Stimulated activated CD8-positive, alpha-beta memory T cell treated with anti-CD3 and anti-CD28 coated beads, Interleukin-2, amount 100 ng/mL, for 48 hours (primary cell): Measurements from ENCODE around the gene METTL13.

ENCODE experiments used
- DNase-seq, 2 donors: peaks; one replicate each; pipeline ENCODE4 v3.0.0-alpha.2; 2020; ENCODE audit warnings: low read depth in 2 of 2

Gene METTL13

DNA sequence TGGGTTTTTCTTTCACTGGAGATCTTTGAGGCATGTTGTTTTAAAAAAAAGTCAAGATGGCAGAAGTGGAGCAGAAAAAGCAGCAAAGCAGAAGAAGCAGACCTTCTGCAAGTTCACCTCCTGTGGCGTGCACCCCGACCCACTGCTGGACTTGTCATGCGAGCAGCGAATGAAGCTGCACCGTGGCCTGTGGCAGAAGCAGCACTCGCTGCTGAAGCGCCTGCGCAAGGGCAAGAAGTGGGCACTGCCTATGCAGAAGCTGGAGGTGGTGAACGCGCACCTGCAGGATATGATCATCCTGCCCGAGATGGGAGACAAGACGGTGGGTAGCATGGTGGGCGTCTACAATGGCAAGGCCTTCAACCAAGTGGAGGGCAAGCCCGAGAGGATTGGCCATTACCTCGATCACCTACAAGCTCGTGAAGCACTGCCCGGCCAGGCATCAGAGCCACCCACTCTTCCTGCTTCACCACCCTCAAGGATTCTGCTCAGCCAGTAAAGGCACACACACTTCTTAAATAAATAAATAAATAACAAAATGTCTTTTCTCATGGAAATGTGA, 22.1 kb downstream of the METTL13 start:
- no peak for DNase-seq

DNA sequence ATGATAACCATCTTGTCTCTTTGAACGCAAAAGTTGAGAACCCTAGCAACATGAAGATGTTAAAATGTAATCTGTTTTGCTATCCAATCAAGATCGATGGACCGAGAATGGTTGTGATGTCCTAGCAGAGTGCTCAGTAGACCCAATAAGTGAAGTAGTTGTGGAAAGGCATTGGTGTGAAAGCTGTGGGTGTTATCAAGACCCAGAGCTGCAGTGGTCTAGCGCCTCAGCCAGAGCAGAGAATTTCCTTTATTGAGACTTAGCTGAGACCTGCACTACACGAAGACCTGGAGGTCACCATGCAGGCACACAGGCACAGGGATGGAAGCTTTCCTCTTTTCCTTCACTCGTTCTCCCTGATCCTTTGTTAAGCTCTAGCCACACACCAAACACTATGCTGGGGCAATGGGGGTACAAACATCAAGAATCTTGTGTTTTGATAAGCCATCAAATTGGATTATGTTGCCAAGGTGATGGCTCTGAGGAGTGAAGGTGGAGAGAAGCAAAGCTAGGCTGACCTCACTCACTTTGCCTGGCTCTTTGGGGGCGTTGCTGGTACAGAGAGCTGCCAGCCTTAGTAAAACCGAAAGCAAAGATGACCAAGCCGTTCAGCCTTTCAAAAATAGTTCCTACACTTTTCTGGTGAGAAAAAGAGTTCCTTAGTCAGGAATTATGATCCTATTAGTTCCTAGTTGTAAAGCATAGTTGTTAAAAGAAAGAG, 24.1 kb downstream of the METTL13 start:
- DNase-seq: no peak

DNA sequence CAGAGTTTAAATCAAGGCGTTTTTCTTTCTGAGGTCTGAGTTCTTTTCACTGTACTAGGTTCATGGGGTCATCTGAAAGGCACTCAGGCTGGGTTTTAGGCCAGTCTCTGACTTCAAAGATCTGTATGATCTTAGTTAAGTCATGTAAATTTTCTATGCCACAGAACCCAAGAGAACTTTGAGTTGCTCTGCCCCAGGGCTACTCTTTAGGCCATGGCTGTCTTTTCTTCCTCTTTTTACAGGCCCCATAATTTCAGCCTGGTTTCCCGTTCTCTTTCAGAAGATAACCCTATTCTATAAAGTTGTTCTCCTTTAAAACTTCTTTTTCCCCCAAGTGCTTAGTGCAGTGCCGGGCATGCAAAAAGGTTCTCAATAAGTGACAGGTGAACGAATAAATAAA, 26.1 kb downstream of the METTL13 start:
- no peak for DNase-seq

DNA sequence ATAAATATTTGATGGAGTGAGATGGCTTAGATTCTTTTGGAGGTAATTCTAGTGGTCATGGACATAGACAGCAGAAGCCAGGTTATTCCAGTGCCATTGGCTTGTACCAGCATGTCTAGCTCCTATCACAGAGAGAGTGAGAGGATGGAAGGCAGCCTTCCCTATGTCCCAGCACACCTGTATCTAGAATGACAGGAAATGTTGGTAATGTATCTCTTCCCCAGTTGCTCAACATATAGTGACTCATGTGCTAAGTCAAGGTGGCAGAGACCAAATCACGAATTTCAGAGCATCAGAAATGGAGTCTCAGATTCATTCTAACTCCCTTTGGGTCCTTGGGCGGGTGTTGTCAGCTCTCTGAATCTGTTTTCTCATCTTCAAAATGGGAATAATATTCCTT, 28.4 kb downstream of the METTL13 start:
- DNase-seq: no peak

DNA sequence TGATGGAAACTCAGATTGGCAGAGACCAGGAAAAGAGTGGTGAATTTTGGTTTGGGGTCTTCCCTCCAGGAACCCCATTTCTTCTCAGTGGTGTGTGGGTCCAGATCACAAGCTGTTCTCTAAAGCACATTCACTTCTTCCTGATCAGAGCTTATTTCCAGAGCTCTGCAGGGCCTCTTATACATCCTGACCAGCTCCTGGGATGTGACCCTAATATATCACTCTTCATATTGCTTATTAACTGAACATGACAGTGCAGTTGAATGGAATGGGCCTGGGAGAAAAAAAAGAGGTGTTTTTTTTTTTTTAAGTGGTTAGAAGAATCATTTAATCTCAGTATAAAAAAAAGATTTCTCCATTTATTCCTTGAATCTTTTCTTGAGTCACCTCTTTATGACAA, 30.2 kb downstream of the METTL13 start:
- DNase-seq: no peak

DNA sequence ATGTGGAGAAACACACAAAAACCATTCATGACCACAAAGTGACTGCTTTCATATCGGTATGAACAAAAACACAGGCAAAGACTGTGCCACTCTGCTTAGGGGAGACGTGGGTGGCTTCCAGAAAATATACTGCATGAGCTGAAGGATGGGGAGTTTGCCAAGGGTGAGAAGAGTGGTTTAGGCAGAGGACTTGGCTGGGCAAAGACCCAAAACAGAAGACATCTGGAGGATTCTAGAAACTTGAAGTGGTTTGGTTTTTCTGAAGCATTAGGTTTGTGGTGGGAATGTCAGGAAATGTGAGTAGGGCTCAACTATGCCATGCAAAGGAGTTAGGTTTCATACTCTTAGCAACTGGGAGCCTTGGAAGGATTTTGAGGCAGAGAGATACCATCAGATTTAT, 33.2 kb downstream of the METTL13 start:
- no peak for DNase-seq

DNA sequence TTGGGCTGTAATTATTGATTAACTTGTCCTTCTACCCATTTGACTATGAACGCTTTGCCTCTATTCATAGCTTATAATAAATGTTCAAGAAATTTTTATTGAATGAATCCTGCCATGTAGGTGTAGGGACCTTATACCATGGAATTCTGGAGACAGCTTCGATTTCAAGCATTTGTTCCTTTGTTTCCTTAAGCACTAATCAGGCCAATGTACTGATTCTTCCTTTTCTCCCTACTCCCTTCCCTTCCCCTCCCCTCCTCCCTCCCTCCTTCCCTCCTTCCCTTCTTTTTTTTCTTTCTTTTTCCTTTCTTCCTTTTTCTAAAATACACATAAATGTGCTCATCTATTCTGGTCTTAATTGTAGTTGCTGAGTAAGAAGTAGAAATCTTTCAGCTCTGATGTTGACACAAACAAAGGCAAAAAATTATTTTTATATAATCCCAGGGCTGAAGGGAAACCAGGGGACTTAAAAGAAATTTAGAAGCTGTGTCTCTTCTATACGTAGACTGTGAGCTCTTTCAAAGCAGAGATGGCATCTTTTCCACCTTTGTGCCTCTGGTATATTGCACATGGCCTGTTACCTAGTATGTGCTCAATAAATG, 34.9 kb downstream of the METTL13 start:
- DNase-seq: no peak

DNA sequence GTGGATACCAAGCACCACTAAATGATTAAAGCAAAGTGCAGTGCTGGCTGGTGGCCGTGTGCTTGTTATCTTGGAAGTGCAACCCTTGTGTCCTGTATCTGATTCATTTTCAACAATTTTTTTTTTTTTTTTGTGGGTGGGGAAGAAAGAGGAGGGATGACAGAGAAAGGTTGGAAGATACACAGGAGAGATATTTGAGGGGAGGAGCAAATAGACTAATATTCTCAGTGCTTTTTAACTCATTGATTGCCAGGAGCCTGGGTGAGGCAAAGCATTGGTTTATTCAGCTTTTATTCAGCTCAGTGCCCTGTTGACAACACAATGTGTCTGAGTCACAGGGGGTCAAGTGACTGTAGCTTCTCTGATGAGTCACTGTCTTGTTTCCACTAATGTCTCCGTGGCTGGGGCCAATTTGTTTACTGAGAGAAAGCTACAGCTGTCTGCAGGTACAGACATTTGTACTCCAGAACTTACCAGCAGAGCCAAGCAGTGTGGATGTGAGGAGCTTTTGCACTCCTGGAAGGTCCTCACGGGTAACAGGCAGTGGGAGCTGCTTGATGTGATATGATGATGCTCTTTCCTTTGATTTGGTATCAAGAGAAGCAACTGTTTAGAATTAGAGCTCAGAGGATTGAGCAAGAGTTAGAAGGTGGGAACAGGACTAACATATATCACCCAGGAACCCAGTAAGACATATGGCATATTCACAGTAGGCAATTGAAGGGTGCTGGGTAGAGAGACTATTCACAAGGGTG, 36.2 kb downstream of the METTL13 start:
- DNase-seq: peak in 1 of 2 donors; percentile 4

DNA sequence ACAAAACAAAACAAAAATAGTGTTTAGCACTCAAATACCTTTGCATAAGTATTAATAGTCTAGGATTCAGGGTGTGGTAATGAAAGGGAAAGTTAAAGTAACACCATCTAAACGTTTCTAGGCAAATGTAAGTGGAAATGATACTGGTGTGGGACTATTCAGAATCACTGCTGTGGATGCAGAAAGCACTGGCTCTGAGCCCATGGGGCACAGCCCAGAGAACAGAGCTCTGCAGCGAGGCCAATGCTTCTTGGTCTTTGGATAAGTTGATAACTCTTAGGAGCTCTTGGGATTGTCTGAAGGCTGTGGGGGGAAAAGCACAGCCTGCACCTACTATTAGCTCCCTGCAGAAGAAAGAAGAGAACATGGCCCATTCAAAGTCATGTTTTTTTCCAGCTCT, 38.5 kb downstream of the METTL13 start:
- DNase-seq: no peak

DNA sequence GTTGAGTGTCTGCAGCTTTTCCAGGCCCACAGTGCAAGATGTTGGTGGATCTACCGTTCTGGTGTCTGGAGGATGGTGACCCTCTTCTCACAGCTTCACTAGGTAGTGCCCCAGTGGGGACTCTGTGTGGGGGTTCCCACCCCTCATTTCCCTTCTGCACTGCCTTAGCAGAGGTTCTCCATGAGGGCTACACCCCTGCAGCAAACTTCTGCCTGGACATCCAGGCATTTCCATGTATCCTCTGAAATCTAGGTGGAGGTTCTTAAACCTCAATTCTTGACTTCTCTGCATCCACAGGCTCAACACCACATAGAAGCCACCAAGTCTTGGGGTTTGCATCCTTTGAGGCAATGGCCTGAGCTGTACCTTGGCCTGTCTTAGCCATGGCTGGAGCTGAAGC, 45.5 kb downstream of the METTL13 start:
- no peak for DNase-seq

DNA sequence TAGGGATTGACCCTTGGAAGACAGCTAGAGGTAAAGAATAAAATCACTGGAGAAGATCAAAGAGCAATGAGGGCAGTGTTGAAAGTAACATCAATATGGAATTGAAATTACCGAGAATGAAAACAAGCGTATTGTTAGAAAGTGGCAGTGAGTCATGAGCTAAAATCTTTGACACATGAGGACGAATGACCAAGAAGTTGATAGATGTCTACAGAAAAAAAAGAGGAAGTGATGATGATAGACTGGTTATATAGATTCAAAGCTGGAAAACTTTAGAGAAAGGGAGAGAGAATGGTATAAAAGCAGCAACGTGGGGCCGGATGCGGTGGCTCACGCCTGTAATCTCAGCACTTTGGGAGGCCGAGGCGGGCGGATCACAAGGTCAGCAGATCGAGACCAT, 47.3 kb downstream of the METTL13 start:
- DNase-seq: no peak

DNA sequence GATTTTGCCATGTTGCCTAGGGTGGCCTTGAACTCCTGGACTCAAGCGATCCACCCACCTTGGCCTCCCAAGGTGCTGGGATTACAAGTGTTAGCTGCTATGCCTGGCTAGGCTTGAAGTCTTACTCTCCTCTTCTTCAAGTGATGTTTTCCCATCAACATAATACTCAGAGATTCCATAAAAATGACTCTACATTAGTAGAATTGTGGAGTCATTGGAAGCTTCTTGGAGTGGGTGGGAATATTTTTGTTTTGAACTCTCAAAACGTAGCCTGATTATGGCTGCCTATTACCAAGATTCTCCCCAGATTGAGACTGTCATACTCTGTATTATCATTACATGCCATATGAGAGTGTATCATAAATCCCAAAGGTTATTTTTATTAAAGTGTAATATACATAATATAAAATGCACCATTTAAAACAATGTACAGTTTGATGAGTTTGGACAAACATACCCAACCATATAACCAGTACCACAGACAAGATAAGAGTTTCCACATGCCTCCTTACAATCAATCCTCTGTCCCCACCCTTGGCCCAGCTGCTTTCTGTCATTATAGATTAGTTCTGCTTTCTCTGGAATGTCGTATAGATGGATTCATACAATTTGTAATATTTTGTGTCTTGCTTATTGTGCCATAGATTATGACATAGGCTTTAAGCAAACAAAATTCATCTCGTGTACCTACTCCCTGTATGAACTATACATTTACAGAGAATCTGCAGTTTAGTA, 51.8 kb downstream of the METTL13 start:
- no peak for DNase-seq

DNA sequence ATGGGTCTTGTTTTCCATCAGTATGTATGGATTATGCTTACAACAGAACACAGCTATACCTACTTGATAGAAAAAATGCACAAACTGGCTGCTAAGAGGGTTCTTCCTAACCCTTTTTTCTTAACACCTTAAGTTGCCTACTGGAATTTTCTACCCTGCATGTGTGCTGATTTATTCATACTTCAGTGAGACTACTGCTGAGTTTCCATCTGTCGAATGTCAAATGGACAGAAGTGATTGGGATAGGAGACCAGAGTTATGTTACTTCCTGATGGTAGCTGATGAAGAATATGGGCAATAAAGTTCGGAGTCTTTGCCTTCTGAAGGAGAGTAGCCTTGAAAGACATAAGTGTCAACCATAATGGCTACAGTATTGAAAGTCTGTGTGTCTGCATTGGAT, 53.4 kb downstream of the METTL13 start:
- DNase-seq: no peak

DNA sequence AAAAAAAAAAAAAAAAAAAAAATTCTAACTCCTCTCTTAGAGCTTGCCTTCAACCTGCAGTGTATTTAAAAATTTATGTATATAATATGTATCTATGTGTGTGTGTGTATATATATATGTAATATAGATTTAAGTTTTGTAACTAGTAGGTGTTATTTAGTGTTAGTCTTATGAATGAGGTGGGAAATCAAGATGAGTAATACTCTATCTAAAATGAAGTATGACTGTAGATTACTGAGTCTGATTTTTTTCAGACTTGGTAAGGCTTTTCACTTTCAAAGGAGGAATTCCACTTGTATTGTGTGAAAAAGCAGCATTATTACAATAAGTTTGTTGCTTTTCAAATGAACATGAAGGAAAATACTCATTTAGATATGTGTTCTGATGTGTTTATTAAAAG, 54.4 kb downstream of the METTL13 start:
- DNase-seq: no peak

DNA sequence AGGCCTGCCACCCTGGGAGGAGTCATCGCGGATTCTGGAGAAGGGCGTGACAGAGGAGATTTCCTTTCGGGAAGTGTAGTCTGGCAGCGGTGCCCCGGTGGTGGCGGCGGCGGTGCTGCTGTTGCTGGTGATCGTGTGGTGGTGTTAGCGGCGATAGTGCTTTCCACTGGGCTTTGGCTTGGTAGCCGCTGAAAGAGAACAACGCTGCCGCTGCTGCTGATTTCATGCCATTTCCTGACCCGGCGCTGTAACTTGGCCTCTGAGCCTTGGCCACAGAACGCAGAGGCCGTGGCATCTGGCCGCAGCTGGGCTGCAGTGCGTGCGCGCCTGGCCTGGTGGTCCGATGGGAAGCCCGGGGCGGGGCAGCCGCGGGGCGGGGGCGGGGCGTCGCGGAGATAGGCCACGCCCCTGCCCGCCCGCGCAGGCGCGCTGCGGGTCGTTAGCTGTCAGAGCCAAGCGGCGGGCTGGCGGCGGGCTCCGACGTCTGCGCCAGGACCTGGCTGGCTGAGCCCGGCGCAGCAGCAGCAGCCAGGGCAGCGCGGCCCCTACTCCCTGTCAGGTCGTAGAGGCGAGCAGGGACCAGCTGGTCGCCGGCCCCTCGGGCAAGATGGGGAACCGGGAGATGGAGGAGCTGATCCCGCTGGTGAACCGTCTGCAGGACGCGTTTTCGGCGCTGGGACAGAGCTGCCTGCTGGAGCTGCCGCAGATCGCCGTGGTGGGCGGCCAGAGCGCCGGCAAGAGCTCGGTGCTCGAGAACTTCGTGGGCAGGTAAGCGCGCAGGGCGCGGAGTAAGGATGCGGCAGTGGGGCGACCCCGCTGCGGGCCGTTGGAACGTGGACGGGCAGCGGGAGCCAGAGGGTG, 59.8 kb downstream of the METTL13 start, which contains the start of gene DNM3:
Gene DNM3 (plus strand): TSS at position 449 of the 861 bp plus-strand sequence. CDS start 159 bp downstream, at position 608.
- peak; percentile 57 to 63 for DNase-seq

DNA sequence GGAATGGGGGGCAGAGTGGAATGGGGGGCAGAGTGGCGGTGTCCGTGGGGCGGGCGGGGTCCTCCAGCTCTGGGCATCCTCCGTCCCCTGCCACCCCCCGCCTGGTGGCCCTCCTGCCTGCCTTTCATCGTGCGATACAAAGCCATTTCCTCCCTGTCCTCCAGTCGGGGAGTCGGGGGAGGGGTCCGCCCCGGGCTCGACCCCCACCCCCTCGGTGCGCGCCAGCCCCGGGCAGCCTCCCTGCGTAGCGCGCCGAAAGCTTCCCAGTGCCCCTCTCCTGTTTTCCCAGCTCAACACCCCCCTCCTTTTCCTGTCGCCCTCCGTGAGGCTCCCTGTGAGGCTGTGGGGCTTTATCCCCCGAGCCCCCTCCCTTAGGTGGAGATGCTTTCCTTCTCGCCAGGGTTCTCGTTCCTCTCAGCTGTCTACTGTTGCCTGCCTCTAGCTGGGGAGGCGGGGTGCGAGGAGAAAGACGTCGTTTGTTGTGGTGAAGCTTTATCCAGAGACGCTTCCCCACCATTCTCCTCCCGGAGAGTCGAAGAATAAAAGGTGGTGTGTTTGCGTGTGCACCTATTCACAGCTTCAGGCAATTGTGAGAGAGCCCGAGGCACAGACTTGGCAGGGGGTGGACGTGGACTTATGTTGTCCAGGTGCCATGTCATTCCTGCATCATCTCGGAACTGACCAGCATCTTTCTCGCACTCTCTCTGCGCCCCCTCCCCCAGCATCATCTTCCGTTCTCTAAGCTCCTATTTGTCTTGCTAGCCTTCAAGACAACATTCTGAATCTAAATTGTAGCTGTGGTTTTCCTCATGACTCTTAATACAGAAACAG, 60.7 kb downstream of the METTL13 start:
- no peak for DNase-seq

DNA sequence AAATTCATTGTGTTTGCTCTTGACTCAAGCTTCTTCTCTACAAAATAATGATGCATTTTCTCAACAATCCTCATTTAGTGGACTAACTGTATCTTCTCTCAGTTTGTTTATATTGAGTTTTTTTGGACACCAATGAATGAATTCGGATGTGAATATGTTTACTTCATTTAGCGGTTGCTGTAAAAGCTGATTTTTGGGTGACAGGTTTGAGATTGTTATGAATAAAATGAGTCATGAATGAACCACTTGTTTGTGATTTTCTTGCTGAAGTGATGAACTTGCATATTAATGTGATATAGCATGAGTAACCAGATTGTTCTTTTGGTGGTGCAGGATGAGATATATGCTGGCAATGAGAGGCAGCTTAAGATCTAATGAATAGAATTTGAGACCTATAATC, 62.9 kb downstream of the METTL13 start:
- no peak for DNase-seq

DNA sequence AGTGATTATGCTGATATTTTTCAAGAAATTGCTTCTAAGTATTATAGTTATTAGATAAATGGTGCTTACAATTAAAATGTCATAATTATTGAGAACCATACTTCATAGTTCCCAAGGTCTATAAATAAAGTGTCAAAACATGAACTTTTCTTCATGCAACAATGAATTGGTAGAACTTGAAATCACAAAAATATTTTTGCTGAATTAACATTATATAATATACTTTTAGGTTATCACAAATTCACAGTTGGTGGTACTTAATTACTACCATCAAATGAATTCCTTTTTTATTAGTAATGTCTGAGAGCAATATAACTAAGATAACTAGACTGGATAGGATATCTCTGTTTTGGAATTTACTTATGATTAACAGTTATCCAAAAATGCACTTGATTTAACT, 64.5 kb downstream of the METTL13 start:
- no peak for DNase-seq
